GM18519 (cell line): Measurements from ENCODE around the gene PMP22.
"Not testable (repeated sequence)": the region's sequence is repeated elsewhere in the genome, so short reads cannot be mapped to it uniquely, and the experiment has no call there.

Experiments used
- ATAC-seq: cut with Tn5 transposase; IDR thresholded peaks from one replicate; pipeline ENCODE4 v1.9.1; 2021; ENCODE audit warnings: mild to moderate bottlenecking, moderate library complexity; ENCODE audit not compliant: unreplicated experiment, low FRiP score

Gene PMP22

GRCh38 chr17:15257258-15257788 is 7.8 kb downstream of the PMP22 start:
- no peak for ATAC-seq

DNA sequence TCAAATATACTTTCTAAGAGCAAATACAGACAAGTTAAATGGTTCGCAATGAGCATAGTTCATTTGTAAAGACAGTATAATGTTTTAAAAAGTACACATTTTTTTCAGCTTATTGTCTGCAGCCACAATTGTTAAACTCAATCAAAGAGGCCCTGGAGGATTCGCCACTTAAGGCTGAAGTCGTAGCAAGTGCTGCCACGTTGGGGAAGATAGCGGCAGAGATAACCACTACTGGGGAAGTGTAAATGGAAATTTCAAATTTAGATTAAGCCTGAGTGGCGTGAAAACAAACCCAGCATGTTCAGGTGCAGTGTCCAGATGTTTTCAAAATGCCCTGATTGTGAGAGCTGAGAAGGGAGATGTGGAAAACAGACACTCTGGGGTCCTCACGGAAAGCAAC is 8.4 kb downstream of the PMP22 start:
- no peak for ATAC-seq

DNA sequence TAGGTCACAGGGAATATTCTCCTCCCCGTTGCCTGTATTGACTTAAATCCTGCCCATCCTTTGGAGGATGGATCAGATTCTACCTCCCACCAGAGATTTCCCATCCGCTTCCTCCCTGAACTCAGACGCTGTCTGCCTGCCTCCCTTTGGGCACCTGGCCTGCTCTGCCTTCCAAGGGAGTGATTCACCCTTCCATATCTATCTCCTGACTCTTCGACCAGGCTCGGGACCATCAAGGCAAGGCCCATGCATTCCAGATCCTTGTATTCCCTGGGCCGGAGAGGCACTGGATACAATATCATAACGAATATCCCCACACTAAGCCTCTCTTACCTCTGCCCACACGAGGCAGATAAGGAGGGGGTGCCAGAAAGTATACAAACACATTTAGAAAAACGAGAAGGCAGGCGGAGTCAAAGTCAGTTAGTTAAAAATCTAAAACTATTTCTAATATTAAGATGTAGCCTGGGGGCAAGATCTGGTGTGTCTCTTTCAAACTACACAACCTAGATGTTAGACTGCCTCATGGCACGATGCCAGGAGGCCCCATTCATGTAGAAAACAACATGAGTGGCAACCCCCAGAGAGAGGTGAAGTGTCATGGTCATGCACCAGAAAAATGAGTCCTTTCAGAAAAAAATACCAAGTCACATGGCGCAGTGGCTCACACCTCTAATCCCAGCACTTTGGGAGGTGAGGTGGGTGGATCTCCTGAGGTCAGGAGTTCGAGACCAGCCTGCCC is 9.2 kb downstream of the PMP22 start:
- no peak for ATAC-seq

GRCh38 chr17:15250135-15250860 is 14.8 kb downstream of the PMP22 start:
- ATAC-seq = no peak

DNA sequence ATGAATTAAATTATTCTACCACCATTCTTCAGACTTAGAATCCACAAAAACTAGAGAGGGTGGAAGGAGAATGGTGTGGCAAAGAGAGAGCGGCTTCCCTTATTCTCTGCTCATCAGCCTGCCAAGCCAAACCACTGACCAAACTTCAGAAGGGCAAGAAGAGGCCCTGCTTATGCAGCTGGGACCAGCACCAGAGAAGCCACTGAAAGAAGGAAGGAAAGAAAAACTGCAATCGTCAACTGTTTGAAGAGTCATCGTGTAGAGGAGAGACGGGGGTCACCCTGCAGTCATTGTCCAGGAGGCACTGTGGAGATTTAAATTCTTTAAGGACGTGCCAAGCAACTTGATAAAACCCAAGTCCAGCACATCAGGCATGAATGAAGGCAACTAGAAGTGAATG is 15.6 kb downstream of the PMP22 start:
- no peak for ATAC-seq

GRCh38 chr17:15247891-15248529 is 17.1 kb downstream of the PMP22 start:
- no peak for ATAC-seq

DNA sequence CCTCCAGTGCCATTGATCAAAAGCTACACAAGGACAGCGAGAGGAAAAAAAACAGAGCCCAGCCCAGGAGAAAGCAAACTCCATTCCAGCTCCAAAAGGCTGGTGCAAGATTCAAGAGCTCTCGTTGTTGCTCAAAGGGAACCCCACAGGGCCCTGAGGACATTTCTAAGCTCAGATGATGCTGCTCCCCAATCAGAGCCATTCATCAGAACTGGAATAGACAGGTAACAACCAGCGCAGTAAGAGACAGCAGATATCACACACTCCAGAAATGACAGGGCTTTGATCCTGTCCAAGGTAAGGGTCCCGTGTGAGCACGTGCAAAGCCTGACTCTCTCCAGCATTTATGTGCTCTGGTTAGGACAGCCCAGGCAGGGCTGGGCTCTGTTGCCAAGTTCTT is 20.1 kb downstream of the PMP22 start:
- no peak for ATAC-seq

DNA sequence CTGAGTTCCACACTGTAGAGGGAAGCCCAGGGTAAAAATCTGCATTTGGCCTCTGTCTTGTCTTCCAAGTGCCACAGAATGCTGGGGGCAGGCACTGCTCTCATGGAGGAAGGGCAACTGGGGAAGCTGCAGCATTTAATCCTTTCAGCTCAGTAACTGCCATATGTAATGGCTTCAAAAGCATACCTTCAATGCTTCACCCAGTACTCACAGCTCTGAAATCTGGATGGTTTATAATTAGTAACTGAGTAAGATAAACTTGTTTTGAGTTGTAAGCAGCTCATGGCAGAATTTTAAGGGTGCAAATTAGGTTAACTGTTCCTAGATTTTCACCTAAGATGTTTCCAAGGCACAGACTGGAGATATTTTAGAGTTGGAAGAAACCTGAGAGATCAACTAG is 24.5 kb downstream of the PMP22 start:
- ATAC-seq = no peak

- ATAC-seq = no peak
Observed at GRCh38 chr17:15239491-15239890, 25.6 kb downstream of the PMP22 start.

DNA sequence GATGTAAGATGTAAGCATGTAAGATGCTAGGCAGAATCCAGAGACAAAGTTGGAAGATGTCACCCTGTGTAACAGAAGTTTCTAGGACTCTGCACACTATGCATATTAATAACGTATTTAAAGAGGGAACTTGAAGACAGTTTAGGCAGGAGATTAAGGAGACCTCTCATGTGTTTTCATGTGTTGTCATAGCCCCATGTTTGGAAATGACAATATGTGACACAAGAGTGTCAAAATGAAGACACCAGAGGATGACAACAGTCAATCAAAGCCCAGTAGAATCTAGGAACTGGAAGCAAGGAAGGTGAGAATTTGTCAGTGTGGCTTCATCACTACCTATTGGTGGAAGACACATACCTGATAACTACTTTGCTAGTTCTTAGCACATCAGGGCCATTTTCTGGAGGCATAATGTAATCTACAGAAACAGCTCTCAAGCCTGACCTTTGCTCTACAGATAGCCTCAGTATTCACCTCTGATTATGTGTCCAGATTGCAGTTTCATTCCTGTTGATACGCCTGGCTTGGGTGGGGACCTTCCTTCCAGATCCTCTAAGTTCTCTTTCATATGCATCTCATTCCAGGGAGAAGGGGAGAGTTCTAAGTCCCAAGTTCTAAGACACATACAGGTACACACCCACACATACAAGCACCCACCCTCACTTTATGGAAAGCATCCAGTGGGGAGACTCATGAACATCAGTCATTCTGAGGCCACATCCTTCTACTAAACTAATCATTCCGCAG is 26.3 kb downstream of the PMP22 start:
- ATAC-seq = no peak

DNA sequence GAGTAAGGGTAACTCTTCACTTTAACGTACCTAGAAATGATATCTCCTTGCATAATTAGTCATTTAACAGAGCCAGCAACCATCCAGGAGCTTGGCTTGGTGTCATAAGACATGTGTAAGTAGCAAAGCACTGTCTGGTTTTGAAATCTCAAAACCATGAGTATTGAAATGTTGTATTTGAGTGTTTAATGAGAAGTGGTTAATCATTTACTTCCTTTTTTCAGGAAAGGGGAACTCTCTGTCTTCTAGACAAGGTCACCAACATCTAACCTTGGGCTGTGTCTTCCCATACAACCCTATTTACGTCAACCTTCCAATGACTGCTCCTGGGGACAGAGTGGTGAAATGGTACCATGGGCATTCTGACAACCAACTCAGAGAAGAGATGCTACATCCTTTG is 27.1 kb downstream of the PMP22 start:
- no peak for ATAC-seq

DNA sequence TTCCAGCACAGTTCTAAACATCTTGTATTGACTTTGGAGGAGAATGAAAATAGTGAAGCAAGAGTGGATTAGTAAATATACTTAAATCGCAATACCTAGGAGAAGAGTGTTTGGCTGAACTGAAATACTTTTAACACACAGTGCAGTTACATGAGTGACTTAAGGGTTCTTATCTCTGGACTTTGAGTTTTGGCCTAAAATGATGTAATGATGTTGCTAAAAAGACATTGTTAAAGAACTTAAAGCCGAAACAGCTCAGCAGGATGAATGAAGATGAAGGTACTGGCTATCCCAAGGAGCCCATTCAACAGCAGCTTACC is 28.1 kb downstream of the PMP22 start:
- ATAC-seq = no peak

DNA sequence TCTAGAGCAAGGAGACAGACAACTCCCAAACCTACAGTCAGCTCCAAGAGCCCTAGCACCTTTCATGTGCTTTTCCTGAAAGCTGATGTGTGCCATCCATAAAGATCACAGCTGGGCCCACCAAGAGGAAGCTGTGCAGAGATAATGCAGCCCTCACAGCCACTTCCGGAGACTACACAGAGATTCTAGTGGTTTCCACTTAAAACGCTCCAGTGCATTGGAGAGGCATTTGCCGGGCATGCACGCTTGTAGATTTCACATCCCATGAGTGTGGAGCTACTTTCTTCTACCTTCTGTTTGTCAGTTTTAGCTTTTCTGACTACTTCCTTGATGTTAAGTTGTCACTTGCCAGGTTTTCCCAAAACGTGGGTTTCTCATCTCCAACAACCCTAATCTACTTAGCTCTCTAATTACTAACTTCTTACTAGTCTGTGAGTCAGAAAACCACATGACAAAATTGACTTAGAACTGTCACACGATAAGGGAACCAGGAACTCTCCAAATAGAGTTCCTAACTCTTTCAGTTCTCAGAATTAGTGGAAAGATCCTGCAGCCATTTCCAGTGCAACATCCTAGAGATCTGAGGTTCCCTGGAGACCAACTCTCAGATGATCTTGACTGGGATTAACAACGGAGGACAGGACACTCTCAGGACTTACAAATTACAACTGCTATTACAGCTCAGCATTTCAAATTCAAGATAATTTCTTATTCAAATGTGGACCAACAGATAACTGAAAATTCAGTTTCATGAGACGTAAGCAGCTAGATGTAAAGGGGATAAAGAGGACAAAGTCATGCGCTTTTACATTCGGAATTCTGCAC is 28.6 kb downstream of the PMP22 start:
- no peak for ATAC-seq

- ATAC-seq = no peak
Observed at GRCh38 chr17:15233971-15234370, 31.2 kb downstream of the PMP22 start.

DNA sequence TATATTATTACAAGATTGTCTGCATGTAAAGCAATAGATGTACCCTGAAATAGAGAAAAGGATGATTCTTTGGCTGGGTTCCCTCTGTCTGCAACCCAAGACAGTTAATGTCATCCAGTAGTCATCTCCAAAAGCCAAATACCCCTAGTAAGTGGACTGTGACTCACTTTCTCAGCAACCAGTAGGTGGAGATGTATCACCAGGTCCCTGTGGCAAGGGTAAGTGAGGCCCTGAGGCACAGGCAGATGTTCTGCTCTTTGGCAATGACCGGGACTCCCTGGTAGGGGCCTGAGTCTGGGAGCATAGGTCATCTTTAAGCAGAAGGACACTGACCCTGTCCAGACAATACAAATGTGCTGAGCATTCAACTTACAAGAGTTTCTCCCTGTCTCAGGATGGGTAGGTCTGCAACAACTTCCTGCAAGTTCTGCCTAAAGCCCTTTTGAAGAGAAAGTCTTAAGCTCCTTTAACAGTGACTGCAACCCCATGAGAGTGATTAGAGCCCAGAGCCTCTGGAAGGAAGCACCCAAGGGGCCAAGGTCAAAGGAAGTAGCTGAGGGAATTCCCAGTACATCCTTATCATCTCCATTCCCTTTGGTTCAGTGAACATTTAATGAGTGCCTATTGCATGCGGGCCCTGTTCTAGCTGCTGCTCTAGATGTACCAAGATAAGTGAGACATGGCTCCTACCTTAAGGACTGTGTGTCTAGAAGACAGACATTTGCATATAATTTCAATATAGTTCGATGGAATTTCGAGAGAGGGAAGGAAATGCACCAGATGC is 31.9 kb downstream of the PMP22 start:
- ATAC-seq = no peak

DNA sequence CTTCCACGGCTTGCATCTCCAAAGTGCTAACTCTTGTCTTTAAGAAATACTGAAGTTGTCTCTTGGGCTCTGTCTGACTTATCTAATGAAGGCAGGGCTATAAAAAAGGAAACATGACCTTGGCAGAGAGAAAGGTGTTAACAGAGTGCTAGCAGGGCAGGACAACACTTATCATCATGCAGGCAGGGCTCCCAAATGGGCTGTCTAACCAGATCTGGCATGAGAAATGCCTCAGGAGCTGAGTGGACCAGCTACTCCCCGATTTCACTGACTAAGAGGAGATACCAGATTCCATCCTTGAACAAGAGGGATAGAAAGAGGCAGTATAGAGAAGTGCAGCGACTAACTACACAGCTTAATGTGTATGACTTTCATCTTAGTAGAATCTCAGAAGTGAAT is 32.6 kb downstream of the PMP22 start:
- no peak for ATAC-seq

- ATAC-seq = no peak
Observed at GRCh38 chr17:15231851-15232516, 33.1 kb downstream of the PMP22 start.

GRCh38 chr17:15230866-15231265 is 34.3 kb downstream of the PMP22 start:
- no peak for ATAC-seq

- not testable (repeated sequence) for ATAC-seq
Observed at GRCh38 chr17:15221827-15222226, 43.3 kb downstream of the PMP22 start.
